ENCODE results near the gene OR2B2. TPM values are rescaled to one million over a fixed set of nuclear protein-coding genes. Genes with fewer than 3 reads are reported as not detected.

Gene OR2B2
- total and polyA plus RNA-seq, 2 of the 4 experiments (the other 2 are of a cell fraction): not detected

DNA sequence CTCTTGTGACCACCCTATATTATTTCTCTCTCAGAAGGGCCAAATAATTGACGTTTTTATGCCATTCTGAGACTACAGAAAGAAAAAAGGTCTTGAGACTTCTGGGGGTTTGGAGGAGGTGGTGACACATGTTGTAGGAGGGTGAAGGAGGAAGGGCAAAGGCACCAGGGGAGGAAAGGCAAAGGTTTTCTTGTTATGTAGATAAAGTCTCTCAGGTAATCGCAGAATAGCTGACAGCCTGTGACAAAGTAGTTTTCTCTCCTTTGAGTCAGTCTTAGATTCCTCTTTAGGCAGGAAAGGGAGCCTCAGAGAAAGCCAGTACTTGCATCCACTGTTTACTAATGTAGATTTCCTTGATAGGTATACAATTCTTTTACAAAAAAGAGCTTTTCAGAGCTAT lies 23.6 kb downstream of the OR2B2 start:
- Histone ChIP-seq H4K91ac (ENCODE audit: insufficient read depth, low read depth, low read length) (no peak overlapping the region), H3K18ac (ENCODE audit: low read depth, low read length) (no peak overlapping the region), H3K79me1 (ENCODE audit: low read depth in 1 of 2, low read length in 2 of 2) (no peaks in the 10 kb centered on the region), H3K14ac (replicated peaks; ENCODE audit: low read depth, low read length) (no peak overlapping the region), H4K20me1 (ENCODE audit: insufficient read depth, low read length) (no peaks in the 10 kb centered on the region), H3K27ac (ENCODE audit: insufficient read depth, low read length) (no peak overlapping the region), H4K5ac (ENCODE audit: low read depth, low read length) (no peak overlapping the region), H2BK120ac (ENCODE audit: low read depth, low read length) (no peak overlapping the region), H2BK5ac (ENCODE audit: low read depth, low read length, poor library complexity, severe bottlenecking) (no peak overlapping the region), H3K56ac (ENCODE audit: extremely low read depth, insufficient read depth, low read length) (no peak overlapping the region), H3K27me3 (ENCODE audit: control insufficient read depth, insufficient read depth, low read length) (no peaks in the 10 kb centered on the region), H2AK9ac (replicated peaks; ENCODE audit: low read depth, low read length, poor library complexity) (no peak overlapping the region), H3K4me1 (ENCODE audit: control insufficient read depth, insufficient read depth, low read length) (peaks cover 5% of the 10 kb centered on the region), H3K4me2 (ENCODE audit: low read depth, low read length) (no peak overlapping the region), H2BK15ac (ENCODE audit: low read depth, low read length) (no peak overlapping the region), H2AK5ac (ENCODE audit: low read depth, low read length) (no peak overlapping the region), H3K4ac (ENCODE audit: low read depth, low read length) (no peak overlapping the region), H3K9ac (ENCODE audit: low read depth, low read length) (no peak overlapping the region), H3K23ac (ENCODE audit: low read depth, low read length) (no peak overlapping the region), H4K8ac (ENCODE audit: low read depth in 2 of 2, low read length in 2 of 2) (no peak overlapping the region), H3K9me1 (ENCODE audit: insufficient read depth, low read length) (0 out of 2 replicates have a peak, but pooled peaks cover 3% of the 10 kb centered on the region), H2BK20ac (ENCODE audit: low read depth, low read length) (no peak overlapping the region; the same call in 1 of the 2 replicates), H3K9me3 (ENCODE audit: control insufficient read depth, insufficient read depth, low read length) (no peaks in the 10 kb centered on the region), H2AFZ (replicated peaks; ENCODE audit: low read length, poor library complexity) (no peak overlapping the region), H3K4me3 (ENCODE audit: insufficient read depth, low read depth, low read length) (no peak overlapping the region), H3K36me3 (ENCODE audit: control insufficient read depth, insufficient read depth, low read length) (no peaks in the 10 kb centered on the region)
- intact Hi-C loops (cut with micrococcal nuclease) (no loop called here), dilution Hi-C loops (cut with HindIII; ENCODE audit: low sequenced_read_pairs, unreplicated experiment) (loop anchor here (25.0 kb wide), 1 partner anchor 751 kb away; a partner anchor contains a TSS), in situ Hi-C loops (cut with MboI; ENCODE audit: low sequenced_read_pairs) (no loop called here)
- BruUV-seq (replicated peaks): no TSS peak
- ChIA-PET POLR2A (ENCODE audit: unreplicated experiment) (no interaction called here), CTCF (no interaction called here)
- TF ChIP-seq, protein P1, sequence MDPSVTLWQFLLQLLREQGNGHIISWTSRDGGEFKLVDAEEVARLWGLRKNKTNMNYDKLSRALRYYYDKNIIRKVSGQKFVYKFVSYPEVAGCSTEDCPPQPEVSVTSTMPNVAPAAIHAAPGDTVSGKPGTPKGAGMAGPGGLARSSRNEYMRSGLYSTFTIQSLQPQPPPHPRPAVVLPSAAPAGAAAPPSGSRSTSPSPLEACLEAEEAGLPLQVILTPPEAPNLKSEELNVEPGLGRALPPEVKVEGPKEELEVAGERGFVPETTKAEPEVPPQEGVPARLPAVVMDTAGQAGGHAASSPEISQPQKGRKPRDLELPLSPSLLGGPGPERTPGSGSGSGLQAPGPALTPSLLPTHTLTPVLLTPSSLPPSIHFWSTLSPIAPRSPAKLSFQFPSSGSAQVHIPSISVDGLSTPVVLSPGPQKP (IDR thresholded peaks at IDR 0.05; ENCODE audit: borderline replicate concordance, low read depth, low read length): no peak
- TF ChIP-seq FOS (IDR thresholded peaks at IDR 0.05; ENCODE audit: low read depth, low read length) (no peak), NFE2L2 (IDR thresholded peaks at IDR 0.05; ENCODE audit: low read depth, low read length) (no peak), MAFK (IDR thresholded peaks at IDR 0.05; ENCODE audit: low read depth, low read length) (no peak), SMC3 (IDR thresholded peaks at IDR 0.05; ENCODE audit: low read depth, low read length) (no peak), RAD21 (IDR thresholded peaks at IDR 0.05; ENCODE audit: low read length) (no peak), CHD1 (IDR thresholded peaks at IDR 0.05; ENCODE audit: low read depth, low read length) (no peak)
- TF ChIP-seq, protein P2, sequence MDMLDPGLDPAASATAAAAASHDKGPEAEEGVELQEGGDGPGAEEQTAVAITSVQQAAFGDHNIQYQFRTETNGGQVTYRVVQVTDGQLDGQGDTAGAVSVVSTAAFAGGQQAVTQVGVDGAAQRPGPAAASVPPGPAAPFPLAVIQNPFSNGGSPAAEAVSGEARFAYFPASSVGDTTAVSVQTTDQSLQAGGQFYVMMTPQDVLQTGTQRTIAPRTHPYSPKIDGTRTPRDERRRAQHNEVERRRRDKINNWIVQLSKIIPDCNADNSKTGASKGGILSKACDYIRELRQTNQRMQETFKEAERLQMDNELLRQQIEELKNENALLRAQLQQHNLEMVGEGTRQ (IDR thresholded peaks at IDR 0.05; ENCODE audit: low read depth, low read length): no peak
- no peak for ATAC-seq (ENCODE audit: low read depth)
- no peak for DNase-seq
- WGBS, 2 experiments (ENCODE audit: extremely low coverage in 2 of 2, insufficient read length in 1 of 2): no CpG with 5 or more reads among the region's 2 CpGs

Measured in IMR-90 (cell line).